Panc1 (cell line): ENCODE data around the gene MVB12A.

Source experiments
- POLR2AphosphoS5 ChIP-seq: IDR thresholded peaks from 2 replicates; pipeline ENCODE4 v1.6.1; 2012; ENCODE audit warnings: mild to moderate bottlenecking, low read depth, low read length, moderate library complexity
- TF ChIP-seq, protein P1 (sequence below): fragments of 450-650 bp; IDR thresholded peaks from 2 replicates; pipeline ENCODE4 v1.5.1; 2017; ENCODE audit warnings: mild to moderate bottlenecking

DNA sequence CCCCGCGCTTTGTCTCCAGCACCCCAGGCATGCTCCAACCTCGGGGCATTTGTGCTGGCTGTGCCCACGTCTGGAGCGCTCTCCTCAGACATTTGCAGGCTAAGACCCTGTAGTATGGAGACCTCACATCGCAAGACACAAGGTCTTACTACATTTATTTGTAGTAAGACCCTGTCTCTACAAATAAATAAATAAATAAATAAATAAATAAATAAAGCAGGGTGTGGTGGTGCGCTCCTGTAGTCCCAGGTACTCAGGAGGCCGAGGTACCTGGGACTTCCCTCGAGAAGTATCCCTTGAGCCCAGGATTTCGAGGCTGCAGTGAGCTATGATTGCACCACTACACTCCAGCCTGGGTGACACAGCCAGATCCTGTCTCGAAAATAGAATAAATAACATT, 36.3 kb downstream of the MVB12A start:
- TF ChIP-seq, protein P1, sequence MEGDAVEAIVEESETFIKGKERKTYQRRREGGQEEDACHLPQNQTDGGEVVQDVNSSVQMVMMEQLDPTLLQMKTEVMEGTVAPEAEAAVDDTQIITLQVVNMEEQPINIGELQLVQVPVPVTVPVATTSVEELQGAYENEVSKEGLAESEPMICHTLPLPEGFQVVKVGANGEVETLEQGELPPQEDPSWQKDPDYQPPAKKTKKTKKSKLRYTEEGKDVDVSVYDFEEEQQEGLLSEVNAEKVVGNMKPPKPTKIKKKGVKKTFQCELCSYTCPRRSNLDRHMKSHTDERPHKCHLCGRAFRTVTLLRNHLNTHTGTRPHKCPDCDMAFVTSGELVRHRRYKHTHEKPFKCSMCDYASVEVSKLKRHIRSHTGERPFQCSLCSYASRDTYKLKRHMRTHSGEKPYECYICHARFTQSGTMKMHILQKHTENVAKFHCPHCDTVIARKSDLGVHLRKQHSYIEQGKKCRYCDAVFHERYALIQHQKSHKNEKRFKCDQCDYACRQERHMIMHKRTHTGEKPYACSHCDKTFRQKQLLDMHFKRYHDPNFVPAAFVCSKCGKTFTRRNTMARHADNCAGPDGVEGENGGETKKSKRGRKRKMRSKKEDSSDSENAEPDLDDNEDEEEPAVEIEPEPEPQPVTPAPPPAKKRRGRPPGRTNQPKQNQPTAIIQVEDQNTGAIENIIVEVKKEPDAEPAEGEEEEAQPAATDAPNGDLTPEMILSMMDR: no peak
- no peak for TF ChIP-seq POLR2AphosphoS5
